ENCODE data around the gene ENG. TPM values are rescaled to one million over a fixed set of nuclear protein-coding genes. Genes with fewer than 3 reads are reported as not detected.

Gene ENG
- total and polyA plus RNA-seq, 2 donors: 16.4 to 196 TPM

GRCh38 chr9:127802576-127803443 lies 51.6 kb downstream of the ENG start, which contains the start of gene FPGS:
TSS of gene FPGS (plus strand) at chr9:127802882. CDS start at chr9:127802925, 43 bp downstream.
- H3K4me1 ChIP-seq (ENCODE audit: insufficient read depth): no peaks in the 10 kb centered on the region
- peak within 1 kb of the TSS; percentile 68 for H3K4me3 ChIP-seq (ENCODE audit: low read depth, low read length)
- peak; percentile 53 for DNase-seq (ENCODE audit: extremely low spot score)
- H3K36me3 ChIP-seq (ENCODE audit: insufficient read depth): no peaks in the 10 kb centered on the region
- peak within 1 kb of the TSS; percentile 97 for H3K27ac ChIP-seq (ENCODE audit: low read depth)
- under 1% methylated on average over 83 of the region's 83 CpGs for WGBS

- DNase-seq (ENCODE audit: extremely low spot score): no peak
- 20% methylated on average over 10 of the region's 10 CpGs for WGBS
- peak overlapping the region; percentile 76 for H3K27ac ChIP-seq (ENCODE audit: low read depth)
- H3K4me3 ChIP-seq (ENCODE audit: low read depth, low read length): peak overlapping the region; percentile 68
- no peaks in the 10 kb centered on the region for H3K4me1 ChIP-seq (ENCODE audit: insufficient read depth)
- no peaks in the 10 kb centered on the region for H3K36me3 ChIP-seq (ENCODE audit: insufficient read depth)
Observed at GRCh38 chr9:127801955-127802575, 52.4 kb downstream of the ENG start.

GRCh38 chr9:127796852-127797370 lies 57.5 kb downstream of the ENG start:
- Histone ChIP-seq H3K36me3 (ENCODE audit: insufficient read depth) (no peaks in the 10 kb centered on the region), H3K4me3 (ENCODE audit: low read depth, low read length) (no peak overlapping the region), H3K4me1 (ENCODE audit: insufficient read depth) (no peaks in the 10 kb centered on the region), H3K27ac (ENCODE audit: low read depth) (no peak overlapping the region)
- 41% methylated on average over 11 of the region's 11 CpGs for WGBS
- DNase-seq (ENCODE audit: extremely low spot score): no peak

GRCh38 chr9:127796225-127796813 lies 58.1 kb downstream of the ENG start:
- no peak for DNase-seq (ENCODE audit: extremely low spot score)
- no peak overlapping the region for H3K27ac ChIP-seq (ENCODE audit: low read depth)
- WGBS: 47% methylated on average over 8 of the region's 8 CpGs
- no peaks in the 10 kb centered on the region for H3K36me3 ChIP-seq (ENCODE audit: insufficient read depth)
- H3K4me1 ChIP-seq (ENCODE audit: insufficient read depth): no peaks in the 10 kb centered on the region
- no peak overlapping the region for H3K4me3 ChIP-seq (ENCODE audit: low read depth, low read length)

- Histone ChIP-seq H3K4me3 (ENCODE audit: low read depth, low read length) (no peak overlapping the region), H3K4me1 (ENCODE audit: insufficient read depth) (no peaks in the 10 kb centered on the region), H3K36me3 (ENCODE audit: insufficient read depth) (peaks cover 8% of the 10 kb centered on the region), H3K27ac (ENCODE audit: low read depth) (no peak overlapping the region)
- 69% methylated on average over 14 of the region's 14 CpGs for WGBS
- DNase-seq (ENCODE audit: extremely low spot score): no peak
Observed at GRCh38 chr9:127794001-127794791, 60.3 kb downstream of the ENG start.

GRCh38 chr9:127793093-127793708 lies 61.3 kb downstream of the ENG start:
- H3K4me3 ChIP-seq (ENCODE audit: low read depth, low read length): no peak overlapping the region
- H3K4me1 ChIP-seq (ENCODE audit: insufficient read depth): no peaks in the 10 kb centered on the region
- WGBS: 52% methylated on average over 8 of the region's 8 CpGs
- no peak for DNase-seq (ENCODE audit: extremely low spot score)
- peaks cover 9% of the 10 kb centered on the region for H3K36me3 ChIP-seq (ENCODE audit: insufficient read depth)
- no peak overlapping the region for H3K27ac ChIP-seq (ENCODE audit: low read depth)

- Histone ChIP-seq H3K27ac (ENCODE audit: low read depth) (no peak overlapping the region), H3K4me3 (ENCODE audit: low read depth, low read length) (no peak overlapping the region), H3K4me1 (ENCODE audit: insufficient read depth) (no peaks in the 10 kb centered on the region), H3K36me3 (ENCODE audit: insufficient read depth) (peaks cover 9% of the 10 kb centered on the region)
- 88% methylated on average over 7 of the region's 7 CpGs for WGBS
- DNase-seq (ENCODE audit: extremely low spot score): no peak
Observed at GRCh38 chr9:127792417-127793031, 61.9 kb downstream of the ENG start.

- Histone ChIP-seq H3K27ac (ENCODE audit: low read depth) (no peak overlapping the region), H3K4me3 (ENCODE audit: low read depth, low read length) (no peak overlapping the region), H3K36me3 (ENCODE audit: insufficient read depth) (peaks cover 9% of the 10 kb centered on the region), H3K4me1 (ENCODE audit: insufficient read depth) (no peaks in the 10 kb centered on the region)
- no peak for DNase-seq (ENCODE audit: extremely low spot score)
- WGBS: 87% methylated on average over 4 of the region's 4 CpGs
Observed at GRCh38 chr9:127791085-127791484, 63.4 kb downstream of the ENG start.

- 82% methylated on average over 9 of the region's 9 CpGs for WGBS
- no peak overlapping the region for H3K4me3 ChIP-seq (ENCODE audit: low read depth, low read length)
- no peak for DNase-seq (ENCODE audit: extremely low spot score)
- peaks cover 9% of the 10 kb centered on the region for H3K36me3 ChIP-seq (ENCODE audit: insufficient read depth)
- H3K4me1 ChIP-seq (ENCODE audit: insufficient read depth): no peaks in the 10 kb centered on the region
- H3K27ac ChIP-seq (ENCODE audit: low read depth): no peak overlapping the region
Observed at GRCh38 chr9:127790094-127790855, 64.2 kb downstream of the ENG start.

- WGBS: 88% methylated on average over 25 of the region's 25 CpGs
- Histone ChIP-seq H3K36me3 (ENCODE audit: insufficient read depth) (peaks cover 9% of the 10 kb centered on the region), H3K4me1 (ENCODE audit: insufficient read depth) (no peaks in the 10 kb centered on the region), H3K27ac (ENCODE audit: low read depth) (no peak overlapping the region), H3K4me3 (ENCODE audit: low read depth, low read length) (no peak overlapping the region)
- no peak for DNase-seq (ENCODE audit: extremely low spot score)
Observed at GRCh38 chr9:127789179-127789578, 65.3 kb downstream of the ENG start.

- no peak overlapping the region for H3K4me3 ChIP-seq (ENCODE audit: low read depth, low read length)
- peaks cover 9% of the 10 kb centered on the region for H3K36me3 ChIP-seq (ENCODE audit: insufficient read depth)
- no peak for DNase-seq (ENCODE audit: extremely low spot score)
- no peak overlapping the region for H3K27ac ChIP-seq (ENCODE audit: low read depth)
- WGBS: 88% methylated on average over 26 of the region's 26 CpGs
- no peaks in the 10 kb centered on the region for H3K4me1 ChIP-seq (ENCODE audit: insufficient read depth)
Observed at GRCh38 chr9:127788337-127789011, 66.0 kb downstream of the ENG start.

GRCh38 chr9:127786773-127787104 lies 67.7 kb downstream of the ENG start:
- WGBS: 1% methylated on average over 12 of the region's 12 CpGs
- peak overlapping the region; percentile 94 for H3K4me3 ChIP-seq (ENCODE audit: low read depth, low read length)
- no peak overlapping the region for H3K27ac ChIP-seq (ENCODE audit: low read depth)
- H3K4me1 ChIP-seq (ENCODE audit: insufficient read depth): no peaks in the 10 kb centered on the region
- H3K36me3 ChIP-seq (ENCODE audit: insufficient read depth): peaks cover 9% of the 10 kb centered on the region
- no peak for DNase-seq (ENCODE audit: extremely low spot score)

Data from urinary bladder (tissue), 4 donors.